Embryonic facial prominence (tissue), 1 donor: ENCODE data around the gene IDH2.
"Not testable (repeated sequence)": the region's sequence is repeated elsewhere in the genome, so short reads cannot be mapped to it uniquely, and the experiment has no call there.

Experiments
- DNase-seq: peaks from one replicate; pipeline ENCODE4 v3.0.0-alpha.2; 2016; ENCODE audit errors: extremely low spot score

IDH2 gene

DNA sequence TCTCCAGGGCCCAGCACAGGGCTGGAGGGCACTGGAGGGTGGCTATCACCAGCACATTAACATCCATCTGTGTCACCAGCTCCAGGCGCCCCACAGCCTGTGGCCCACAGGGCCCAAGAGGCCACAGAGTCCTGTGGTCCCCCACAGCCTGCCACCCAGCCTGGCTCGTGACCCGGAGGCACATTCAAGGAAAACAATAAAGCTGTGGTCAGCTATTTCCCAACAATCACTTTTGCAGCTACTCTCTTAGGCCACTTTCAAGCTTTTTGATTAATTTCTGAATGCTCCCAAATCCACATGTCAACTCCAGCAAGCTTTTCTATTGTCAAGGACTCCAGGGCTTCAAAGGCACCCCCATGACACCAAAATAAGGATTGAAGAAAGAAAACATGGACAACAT lies 16.7 kb downstream of the IDH2 start:
- no peak for DNase-seq

DNA sequence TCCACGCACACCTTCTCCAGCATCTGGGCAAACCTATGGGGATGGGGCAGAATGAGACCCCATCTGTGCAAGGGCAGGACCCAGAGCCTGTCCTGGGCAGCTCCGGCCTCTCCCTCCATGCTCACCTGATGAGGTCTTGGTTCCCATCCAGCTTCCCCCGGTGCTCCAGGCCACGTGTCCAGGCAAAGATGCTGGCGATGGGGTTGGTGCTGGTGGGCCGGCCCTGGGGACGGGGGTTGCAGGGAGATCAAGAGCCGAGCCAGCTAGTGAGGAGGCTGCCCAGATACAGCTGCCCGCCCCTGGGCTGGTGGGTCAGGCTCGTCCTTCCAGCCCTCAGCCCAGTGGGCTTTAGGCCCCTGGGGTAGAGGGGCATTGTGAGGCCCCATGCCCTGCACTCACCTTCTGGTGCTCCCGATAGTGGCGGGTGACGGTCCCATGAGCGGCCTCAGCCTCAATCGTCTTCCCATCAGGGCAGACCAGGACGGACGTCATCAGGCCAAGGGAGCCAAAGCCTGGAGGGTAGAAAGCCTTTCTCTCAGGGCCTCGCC lies 17.3 kb downstream of the IDH2 start:
- DNase-seq = no peak

DNA sequence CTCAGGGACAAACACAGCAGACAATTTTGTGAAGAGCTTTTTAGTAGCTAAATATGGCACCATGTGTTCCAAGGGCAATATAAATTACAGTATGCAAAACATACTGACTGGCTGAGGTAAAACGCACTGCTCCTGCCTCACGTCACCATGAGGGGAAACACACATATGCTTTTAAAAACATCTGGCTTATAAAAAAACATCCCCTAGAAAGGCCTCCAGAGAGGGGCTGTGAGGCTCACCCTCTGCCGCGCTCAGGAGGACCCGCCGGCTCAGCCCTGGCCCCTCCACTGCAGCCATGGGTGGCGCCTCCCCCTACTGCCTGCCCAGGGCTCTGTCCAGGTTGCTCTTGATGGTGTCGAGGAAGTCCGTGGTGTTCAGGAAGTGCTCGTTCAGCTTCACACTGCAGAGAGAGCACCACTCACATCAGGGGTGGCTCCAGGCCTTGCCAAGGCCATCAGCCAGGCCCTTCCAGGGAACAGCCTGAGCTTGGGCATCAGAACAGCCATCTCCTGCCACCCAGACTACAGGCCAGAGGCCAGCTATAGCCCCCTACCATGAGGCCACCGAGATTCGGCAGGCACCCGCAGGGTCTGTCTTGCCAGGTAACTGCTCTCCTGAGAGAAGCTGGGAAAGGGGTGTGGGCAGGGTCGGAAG lies 18.2 kb downstream of the IDH2 start:
- DNase-seq = no peak

DNA sequence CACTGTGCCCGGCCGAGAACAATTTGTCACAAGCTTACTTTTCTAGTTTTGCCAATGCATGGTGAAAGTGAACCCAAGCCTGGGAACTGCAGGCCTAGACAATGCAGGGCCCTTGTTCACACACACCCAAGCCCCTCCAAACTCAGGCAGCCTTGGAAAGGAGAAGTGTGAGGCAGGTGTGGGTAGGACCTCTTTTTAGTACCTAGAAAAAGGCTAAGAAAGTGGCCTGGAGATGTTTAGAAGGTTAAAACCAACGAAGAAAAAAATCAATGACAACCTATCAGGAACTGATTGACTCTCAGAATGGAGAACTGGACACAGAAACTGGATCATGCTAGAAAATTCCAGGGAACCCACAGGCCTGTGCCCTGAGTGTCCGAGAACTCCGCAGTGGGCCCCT lies 18.8 kb downstream of the IDH2 start:
- DNase-seq = no peak

DNA sequence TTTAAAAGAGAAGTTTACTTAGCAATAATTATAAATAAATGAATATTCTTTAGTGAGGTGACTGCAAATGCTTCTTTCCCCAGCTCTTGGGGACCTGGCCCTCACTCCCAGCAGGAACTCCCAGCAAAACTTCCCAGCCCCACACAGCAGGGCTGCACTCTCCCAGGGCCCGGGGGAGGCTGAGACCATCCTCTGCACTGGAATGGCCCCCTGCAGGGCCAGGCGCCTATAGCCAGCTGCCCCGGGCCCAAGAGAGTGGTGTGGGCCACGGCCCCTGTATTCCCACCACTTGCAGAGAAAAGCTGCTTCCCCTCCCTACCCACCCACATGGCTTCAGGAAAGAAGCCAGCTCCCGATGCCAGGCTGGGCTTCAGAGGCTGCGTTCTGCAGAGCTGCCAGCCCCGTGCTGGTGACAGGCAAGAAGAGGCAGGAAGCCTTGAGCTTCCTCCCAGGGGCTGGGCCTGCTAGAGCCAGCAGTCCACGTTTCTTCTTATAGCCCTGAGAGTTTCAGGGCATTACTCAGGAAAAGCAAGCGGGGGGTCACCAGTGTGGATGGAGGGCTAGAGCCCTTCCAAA lies 20.0 kb downstream of the IDH2 start:
- DNase-seq = no peak

DNA sequence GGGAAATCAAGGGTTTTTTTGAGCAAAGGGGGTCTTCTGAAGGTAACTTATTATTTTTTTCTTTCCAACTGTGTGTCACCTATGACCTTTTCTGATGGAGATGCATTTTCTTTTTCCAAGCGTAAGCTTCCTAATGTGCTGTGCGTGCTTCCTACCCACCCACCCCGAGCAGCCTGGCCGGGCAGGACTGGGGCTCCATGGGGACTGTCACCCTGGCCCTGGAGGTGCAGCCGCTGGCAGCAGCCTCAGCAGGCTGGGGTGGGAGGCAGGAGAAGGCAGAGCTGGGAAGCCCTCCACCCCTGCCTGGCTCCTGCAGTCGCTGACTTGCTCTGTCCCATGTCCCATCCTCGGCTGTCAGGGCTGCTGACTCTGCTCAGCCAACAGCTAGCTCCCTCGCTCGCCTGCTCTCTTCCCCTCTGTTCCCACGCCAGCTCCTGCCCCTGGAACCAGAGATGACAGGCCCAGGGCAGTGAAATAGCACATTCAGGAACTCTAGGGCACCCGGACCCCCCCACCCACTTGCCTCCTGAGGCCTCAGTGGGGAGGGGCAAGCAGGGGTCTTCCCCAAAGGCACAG lies 21.4 kb downstream of the IDH2 start:
- no peak for DNase-seq

DNA sequence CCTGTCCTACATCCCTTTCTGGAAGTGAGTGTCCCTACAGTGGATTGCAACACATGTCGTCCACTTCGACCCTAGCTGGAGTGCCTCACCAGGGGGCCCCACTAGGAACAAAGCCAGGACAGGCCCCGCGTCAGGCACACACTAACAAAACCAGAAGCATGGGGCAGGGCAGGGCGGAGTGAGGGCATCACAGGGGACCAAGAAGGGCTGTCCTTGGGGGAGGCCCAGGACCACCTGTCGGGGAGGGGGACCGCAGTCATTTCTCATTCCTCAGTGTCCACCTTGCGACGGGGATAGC lies 21.9 kb downstream of the IDH2 start:
- DNase-seq = no peak

DNA sequence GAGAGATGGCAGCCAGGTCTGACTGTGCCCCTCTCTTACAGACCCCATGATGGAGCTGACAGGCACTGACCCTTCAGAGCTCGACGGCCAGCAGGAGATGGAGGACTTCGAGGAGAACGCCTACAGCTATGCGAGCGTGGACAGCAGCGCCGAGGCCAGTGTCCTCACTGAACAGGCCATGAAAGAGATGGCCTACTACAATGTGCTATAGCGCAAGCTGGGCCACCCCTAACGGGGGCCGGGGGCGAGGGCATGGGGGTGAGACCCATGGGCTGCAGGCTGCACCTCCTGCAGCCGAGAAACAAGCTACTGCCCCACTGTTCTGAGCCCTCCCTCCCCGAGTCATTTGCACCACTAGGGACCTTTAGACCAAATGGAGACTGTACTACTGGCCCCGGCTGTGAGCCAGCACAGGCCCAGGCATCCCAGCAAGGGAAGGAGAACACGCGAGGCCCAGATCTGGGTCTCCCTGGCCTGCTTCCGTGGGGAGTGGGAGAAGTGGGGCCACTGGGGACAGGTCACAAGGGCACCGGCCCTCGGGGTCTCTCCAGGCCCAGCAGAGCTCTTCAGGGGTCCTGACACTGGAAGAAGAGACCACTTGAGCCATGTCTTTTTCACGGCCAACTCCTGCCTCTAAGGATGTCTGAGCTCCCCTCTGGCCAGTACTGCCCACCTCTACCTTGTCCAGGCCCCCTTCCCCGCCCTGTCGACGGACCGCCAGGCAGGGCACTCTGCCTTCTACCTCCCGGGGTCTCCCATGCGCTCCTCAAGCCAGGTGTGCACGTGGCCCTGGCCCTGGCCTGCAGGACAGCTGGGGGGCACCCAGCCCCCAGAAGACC lies 22.4 kb downstream of the IDH2 start:
- DNase-seq = no peak

DNA sequence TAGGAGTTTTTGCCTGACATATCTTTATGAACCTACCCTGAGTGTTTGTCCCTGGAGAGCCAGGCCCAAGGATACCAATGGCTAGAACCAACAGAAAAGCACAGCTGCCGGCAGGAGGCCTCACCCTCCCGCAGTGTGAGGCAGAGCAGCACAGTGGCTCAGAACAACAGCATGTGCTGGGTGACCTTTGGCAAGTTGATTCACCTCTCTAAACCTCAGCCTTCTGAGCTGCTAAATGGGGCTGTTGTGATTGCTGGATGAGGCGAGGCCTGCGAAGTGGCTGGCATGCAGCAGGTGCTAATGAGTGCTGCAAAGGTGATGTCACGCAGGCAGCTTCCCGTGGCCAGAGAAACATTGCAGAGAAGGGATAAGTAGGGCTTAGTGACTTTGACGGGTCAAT lies 23.3 kb downstream of the IDH2 start:
- no peak for DNase-seq

DNA sequence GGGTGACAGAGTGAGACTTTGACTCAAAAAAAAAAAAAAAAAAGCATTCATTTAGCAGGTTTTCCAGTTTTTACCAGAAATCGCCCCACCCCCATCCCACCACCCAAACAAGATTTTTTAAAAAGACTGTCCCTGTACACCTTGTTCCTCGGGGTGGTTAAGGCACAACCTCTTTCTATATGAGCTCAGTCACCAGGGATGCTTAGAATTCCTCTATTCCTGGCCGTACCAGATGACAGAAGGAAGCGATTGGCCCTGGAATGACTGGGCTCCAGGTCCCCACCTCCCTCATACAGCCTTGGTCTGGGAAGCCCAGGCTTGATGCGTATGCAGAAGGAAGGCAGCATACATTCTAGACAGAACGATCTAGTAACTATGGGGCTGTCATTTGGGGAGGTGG lies 25.6 kb downstream of the IDH2 start:
- DNase-seq = no peak

DNA sequence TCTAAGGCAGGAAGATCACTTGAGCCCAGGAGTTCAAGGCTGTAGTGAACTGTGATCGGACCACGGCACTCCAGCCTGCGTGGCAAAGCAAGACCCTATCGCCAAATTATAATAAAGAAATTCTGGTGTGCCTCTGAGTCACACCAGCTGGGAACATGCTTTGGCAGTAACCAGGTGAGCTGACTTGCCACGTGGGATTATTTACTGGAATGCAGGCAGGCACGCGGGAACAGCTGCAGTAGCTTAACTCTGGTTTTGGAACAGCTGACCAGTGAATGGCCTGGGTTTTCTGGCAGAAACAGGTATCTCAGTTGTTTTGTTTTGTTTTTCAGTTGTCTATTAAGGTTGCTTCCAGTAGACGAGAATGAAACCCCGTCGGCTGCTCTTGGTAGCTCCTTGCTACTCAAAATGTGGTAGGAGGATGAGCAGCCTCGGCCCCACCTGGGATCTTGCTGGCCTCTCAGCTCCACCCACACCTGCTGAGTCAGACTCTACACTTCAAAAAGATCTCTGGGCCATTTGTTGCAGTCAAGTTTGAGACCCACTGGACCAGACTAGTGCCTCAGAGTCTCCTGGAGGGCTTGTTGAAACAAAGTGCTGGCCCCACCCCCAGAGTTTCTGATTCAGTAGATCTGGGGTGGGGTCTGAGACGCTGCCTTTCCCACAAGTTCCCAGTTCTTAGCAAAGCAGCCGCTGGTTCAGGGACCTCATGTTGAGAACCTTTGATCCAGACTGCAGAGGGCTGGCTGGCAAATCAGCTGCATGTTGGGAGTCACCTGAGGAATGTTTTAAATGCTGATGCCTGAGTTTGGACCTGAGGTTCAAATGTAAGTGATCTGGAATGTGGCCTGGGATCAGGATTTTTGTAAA lies 26.6 kb downstream of the IDH2 start:
- DNase-seq = no peak

DNA sequence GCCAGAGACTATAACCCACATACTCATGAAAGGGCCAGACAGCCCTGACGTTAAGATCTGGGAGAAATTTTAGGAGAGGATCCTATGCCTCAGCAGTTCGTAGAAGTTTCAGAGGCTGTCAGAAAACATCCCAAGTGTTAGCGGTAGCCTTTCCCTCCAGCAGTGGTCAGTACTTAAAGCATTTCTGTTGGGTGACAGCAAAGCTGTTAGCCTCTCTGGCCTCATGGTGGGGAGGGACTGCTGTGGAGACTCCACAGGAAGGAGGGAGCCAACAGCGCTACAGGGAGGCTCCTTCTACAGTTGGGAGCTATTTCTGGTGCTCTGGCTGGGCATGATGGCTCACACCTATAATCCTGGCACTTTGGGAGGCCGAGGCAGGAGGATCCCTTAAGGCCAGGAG lies 27.4 kb downstream of the IDH2 start:
- DNase-seq = no peak

DNA sequence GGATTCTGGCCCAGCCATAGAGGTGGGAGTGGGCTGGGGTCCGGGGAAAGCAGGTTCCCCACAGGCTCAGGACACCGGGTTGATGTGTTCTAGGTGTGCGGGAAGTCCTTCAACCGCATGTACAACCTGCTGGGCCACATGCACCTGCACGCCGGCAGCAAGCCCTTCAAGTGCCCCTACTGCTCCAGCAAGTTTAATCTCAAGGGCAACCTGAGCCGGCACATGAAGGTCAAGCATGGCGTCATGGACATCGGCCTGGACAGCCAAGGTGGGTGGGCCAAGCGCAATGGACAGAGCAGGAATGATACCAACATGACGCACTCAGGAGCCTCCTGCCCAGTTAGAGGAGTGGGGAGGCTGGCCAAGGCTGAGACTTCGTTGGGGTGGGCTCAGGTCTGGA lies 28.2 kb downstream of the IDH2 start:
- DNase-seq = no peak

DNA sequence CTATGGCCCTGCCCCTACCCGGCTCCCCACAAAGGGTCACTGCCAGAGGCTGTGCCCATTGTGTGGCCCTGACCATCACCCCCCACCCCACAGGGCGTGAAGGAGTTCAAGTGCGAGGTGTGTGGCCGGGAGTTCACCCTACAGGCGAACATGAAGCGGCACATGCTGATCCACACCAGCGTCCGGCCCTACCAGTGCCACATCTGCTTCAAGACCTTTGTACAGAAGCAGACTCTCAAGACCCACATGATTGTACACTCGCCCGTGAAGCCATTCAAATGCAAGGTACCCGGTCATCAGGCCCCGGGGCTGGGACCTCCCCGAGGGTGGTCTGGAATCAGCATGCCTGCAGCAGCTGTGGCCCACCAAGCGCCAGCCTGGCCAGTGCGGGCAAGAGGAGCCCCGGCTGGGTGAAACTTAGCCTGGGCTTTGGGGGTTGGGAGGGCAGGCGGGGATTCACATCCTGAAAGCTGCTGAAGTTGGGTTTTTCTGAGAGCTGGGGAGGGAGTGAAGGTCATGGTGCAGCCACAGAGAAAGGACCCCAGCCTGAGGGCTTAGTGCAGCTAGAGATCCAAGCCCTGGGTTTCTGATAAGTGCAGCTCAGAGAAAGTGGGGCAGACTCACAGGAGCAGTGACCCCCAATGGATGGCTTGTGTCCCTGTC lies 29.2 kb downstream of the IDH2 start:
- no peak for DNase-seq

DNA sequence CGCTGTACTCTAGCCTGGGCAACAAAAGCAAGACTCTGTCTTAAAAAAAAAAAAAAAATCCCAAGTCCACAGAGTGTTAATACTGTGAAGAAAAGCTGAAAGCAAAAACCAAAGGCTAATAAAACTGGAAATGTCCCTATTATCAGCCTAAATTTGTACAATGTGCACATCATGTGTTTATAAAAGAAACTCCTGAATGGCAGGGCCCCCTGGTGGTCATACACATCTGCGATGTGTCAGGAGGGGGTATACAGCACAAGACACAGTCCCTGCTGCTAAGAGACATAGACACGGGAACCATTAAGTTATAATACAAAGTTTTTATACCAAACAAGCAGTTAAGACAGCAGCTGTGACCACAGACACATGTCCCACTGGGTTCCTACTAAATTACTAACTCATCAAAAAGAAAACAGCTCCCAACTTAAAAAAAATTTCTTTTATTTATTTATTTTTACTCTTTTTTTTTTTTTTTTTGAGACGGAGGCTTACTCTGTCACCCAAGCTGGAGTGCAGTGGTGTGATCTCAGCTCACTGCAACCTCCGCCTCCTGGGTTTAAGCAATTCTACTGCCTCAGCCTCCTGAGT lies 31.0 kb downstream of the IDH2 start:
- DNase-seq = no peak

DNA sequence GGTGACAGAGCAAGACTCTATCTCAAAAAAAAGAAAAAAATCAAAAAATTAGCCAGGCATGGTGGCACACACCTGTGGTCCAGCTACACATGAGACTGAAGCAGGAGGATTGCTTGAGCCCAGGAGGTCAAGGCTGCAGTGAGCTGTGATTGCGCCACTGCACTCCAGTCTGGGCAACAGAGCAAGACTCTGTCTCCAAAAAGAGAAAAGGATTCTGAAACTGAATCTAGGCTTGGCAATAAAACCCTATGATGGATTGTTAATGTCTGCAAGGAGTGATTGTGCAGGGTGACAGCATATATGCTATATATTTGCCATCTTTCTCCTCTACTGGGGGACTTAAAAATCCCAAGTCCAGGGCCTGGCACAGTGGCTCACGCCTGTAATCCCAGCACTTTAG lies 31.6 kb downstream of the IDH2 start:
- not testable (repeated sequence) for DNase-seq

DNA sequence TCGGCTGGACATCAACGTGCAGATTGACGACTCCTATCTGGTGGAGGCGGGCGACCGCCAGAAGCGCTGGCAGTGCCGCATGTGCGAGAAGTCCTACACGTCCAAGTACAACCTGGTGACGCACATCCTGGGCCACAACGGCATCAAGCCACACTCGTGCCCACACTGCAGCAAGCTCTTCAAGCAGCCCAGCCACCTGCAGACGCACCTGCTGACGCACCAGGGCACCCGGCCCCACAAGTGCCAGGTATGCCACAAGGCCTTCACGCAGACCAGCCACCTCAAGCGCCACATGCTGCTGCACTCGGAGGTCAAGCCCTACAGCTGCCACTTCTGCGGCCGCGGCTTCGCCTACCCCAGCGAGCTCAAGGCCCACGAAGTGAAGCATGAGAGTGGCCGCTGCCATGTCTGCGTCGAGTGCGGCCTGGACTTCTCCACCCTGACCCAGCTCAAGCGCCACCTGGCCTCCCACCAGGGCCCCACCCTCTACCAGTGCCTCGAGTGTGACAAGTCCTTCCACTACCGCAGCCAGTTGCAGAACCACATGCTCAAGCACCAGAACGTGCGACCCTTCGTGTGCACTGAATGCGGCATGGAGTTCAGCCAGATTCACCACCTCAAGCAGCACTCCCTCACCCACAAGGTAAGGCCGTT lies 34.2 kb downstream of the IDH2 start:
- no peak for DNase-seq

DNA sequence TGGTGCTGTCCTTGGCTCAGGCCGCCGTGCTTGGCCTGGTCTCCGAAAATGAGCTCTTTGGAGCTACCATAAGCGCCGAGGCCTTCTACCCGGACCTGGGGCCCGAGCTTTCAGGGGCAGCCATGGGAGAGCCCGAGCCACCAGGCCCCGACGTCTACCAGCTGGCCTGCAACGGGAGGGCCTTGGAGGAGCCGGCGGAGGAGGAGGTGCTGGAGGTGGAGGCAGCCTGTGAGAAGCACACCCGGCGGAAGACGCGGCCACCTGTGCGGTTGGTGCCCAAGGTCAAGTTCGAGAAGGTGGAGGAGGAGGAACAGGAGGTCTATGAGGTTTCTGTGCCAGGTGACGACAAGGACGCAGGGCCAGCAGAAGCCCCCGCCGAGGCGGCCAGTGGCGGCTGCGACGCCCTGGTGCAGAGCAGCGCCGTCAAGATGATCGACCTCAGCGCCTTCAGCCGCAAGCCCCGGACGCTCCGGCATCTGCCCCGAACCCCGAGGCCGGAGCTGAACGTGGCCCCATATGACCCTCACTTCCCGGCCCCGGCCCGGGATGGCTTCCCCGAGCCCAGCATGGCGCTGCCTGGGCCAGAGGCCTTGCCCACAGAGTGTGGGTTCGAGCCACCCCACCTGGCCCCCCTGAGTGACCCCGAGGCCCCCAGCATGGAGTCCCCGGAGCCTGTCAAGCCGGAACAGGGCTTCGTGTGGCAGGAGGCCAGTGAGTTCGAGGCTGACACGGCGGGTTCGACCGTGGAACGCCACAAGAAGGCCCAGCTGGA lies 34.9 kb downstream of the IDH2 start:
- no peak for DNase-seq

DNA sequence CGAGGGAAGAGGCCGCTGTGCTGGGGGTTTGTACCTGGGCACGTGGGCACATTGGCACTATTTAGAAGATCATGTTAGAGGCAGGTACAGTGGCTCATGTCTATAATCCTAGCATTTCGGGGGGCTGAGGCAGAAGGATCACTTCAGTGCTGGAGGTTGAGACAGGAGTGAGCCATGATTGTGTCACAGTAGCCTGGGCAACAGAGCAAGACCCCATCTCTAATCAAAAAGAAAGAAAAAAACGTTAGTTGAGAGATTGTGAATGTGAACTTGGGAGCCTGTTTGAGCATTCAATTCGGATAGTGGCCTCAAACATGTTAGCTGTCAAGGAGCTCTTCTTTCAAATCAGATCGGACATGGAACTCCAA lies 36.6 kb downstream of the IDH2 start:
- no peak for DNase-seq
